SU-DHL-6 (cell line): ENCODE results near the gene SLC11A2.

Experiments used
- H2AFZ ChIP-seq: fragments of 200-600 bp; sonication (generic); 2 replicates; pipeline ENCODE4 v1.6.1; 2014; ENCODE audit warnings: low read depth, mild to moderate bottlenecking, moderate library complexity, mixed read lengths, antibody characterized with exemption, low read length; ENCODE audit not compliant: severe bottlenecking
- H3F3A ChIP-seq: fragments of 200-600 bp; shearing (Covaris generic); 2 replicates; pipeline ENCODE4 v1.6.0; 2016; ENCODE audit warnings: antibody characterized with exemption, mild to moderate bottlenecking; ENCODE audit not compliant: insufficient read depth
- H3K27ac ChIP-seq: fragments of 200-600 bp; sonication (generic); 2 replicates; pipeline ENCODE4 v1.5.1; 2016; ENCODE audit warnings: low read depth, mild to moderate bottlenecking, low read length, moderate library complexity, mixed read lengths
- H3K27me3 ChIP-seq: fragments of 200-600 bp; sonication (generic), shearing (Covaris generic); 2 replicates; pipeline ENCODE4 v1.6.0; 2014; ENCODE audit warnings: mild to moderate bottlenecking, low read length
- H3K36me3 ChIP-seq: fragments of 200-600 bp; sonication (generic); 2 replicates; pipeline ENCODE4 v1.6.1; 2014; ENCODE audit warnings: mild to moderate bottlenecking, low read length, mixed read lengths
- H3K4me2 ChIP-seq: fragments of 300-600, 200-600 bp; shearing (Covaris generic), sonication (generic); 2 replicates; pipeline ENCODE4 v1.6.0; 2014; ENCODE audit warnings: low read length, low read depth, mild to moderate bottlenecking; ENCODE audit not compliant: poor library complexity, severe bottlenecking
- H3K4me3 ChIP-seq: fragments of 200-600 bp; sonication (generic); 2 replicates; pipeline ENCODE4 v1.5.1; 2014; ENCODE audit warnings: antibody characterized with exemption, low read length, mild to moderate bottlenecking, mixed read lengths; ENCODE audit not compliant: insufficient read depth, poor library complexity, severe bottlenecking
- H3K79me2 ChIP-seq: fragments of 200-600 bp; sonication (generic); 2 replicates; pipeline ENCODE4 v1.6.1; 2014; ENCODE audit warnings: mild to moderate bottlenecking, low read length, moderate library complexity; ENCODE audit not compliant: insufficient read depth
- H3K9ac ChIP-seq: fragments of 200-600 bp; sonication (generic); 2 replicates; pipeline ENCODE4 v1.7.0; 2014; ENCODE audit warnings: mild to moderate bottlenecking, low read length
- H3K9me2 ChIP-seq: fragments of 200-600 bp; sonication (generic); replicated peaks from 2 replicates; pipeline ENCODE4 v1.6.1; 2014; ENCODE audit warnings: low read length; ENCODE audit not compliant: insufficient read depth
- H3K9me3 ChIP-seq: fragments of 200-600 bp; sonication (generic); 2 replicates; pipeline ENCODE4 v1.6.1; 2014; ENCODE audit warnings: low read length, mixed read lengths; ENCODE audit not compliant: insufficient read depth
- H4K20me1 ChIP-seq: fragments of 200-600 bp; sonication (generic); 2 replicates; pipeline ENCODE4 v1.6.1; 2014; ENCODE audit warnings: low read depth, mild to moderate bottlenecking, antibody characterized with exemption, low read length, moderate library complexity, mixed read lengths
- CTCF ChIP-seq: fragments of 200-600 bp; sonication (generic); IDR thresholded peaks from one replicate; pipeline ENCODE4 v1.5.1; 2017; ENCODE audit warnings: antibody characterized with exemption, mild to moderate bottlenecking, low read length, moderate library complexity; ENCODE audit not compliant: insufficient read depth, poor library complexity, severe bottlenecking
- EZH2phosphoT487 ChIP-seq: fragments of 200-600 bp; sonication (generic), shearing (Covaris generic); conservative IDR thresholded peaks from 2 replicates; pipeline ENCODE4 v1.6.1; 2018; ENCODE audit warnings: mild to moderate bottlenecking, antibody characterized with exemption, low read length, moderate library complexity, mixed read lengths

The SLC11A2 gene

GRCh38 chr12:50964432-50964831 is 61.8 kb downstream of the SLC11A2 start:
- no peaks in the 10 kb centered on the region for H4K20me1 ChIP-seq
- TF ChIP-seq CTCF: no peak
- no peak for TF ChIP-seq EZH2phosphoT487
- no peaks in the 10 kb centered on the region for H3K79me2 ChIP-seq
- no peak overlapping the region for H3K27ac ChIP-seq
- H2AFZ ChIP-seq: no peak overlapping the region
- no peaks in the 10 kb centered on the region for H3K27me3 ChIP-seq
- no peaks in the 10 kb centered on the region for H3K36me3 ChIP-seq
- H3K4me3 ChIP-seq: no peak overlapping the region
- no peaks in the 10 kb centered on the region for H3F3A ChIP-seq
- no peak overlapping the region for H3K4me2 ChIP-seq
- no peak overlapping the region for H3K9ac ChIP-seq
- H3K9me2 ChIP-seq: no peaks in the 10 kb centered on the region
- H3K9me3 ChIP-seq: no peaks in the 10 kb centered on the region

GRCh38 chr12:50961708-50962107 is 64.5 kb downstream of the SLC11A2 start:
- no peak overlapping the region for H3K27ac ChIP-seq
- no peaks in the 10 kb centered on the region for H3F3A ChIP-seq
- H3K27me3 ChIP-seq: no peaks in the 10 kb centered on the region
- no peaks in the 10 kb centered on the region for H3K36me3 ChIP-seq
- no peak overlapping the region for H3K4me3 ChIP-seq
- no peaks in the 10 kb centered on the region for H3K9me2 ChIP-seq
- H3K4me2 ChIP-seq: no peak overlapping the region
- no peak for TF ChIP-seq CTCF
- TF ChIP-seq EZH2phosphoT487: no peak
- no peak overlapping the region for H3K9ac ChIP-seq
- H2AFZ ChIP-seq: no peak overlapping the region
- no peaks in the 10 kb centered on the region for H3K79me2 ChIP-seq
- H4K20me1 ChIP-seq: no peaks in the 10 kb centered on the region
- no peaks in the 10 kb centered on the region for H3K9me3 ChIP-seq

GRCh38 chr12:50960130-50960529 is 66.1 kb downstream of the SLC11A2 start:
- Histone ChIP-seq H3K79me2 (no peaks in the 10 kb centered on the region), H3K27ac (peak overlapping the region; percentile 46), H3K36me3 (no peaks in the 10 kb centered on the region), H3F3A (no peaks in the 10 kb centered on the region), H3K9ac (no peak overlapping the region), H4K20me1 (no peaks in the 10 kb centered on the region), H3K9me2 (no peaks in the 10 kb centered on the region), H3K4me3 (no peak overlapping the region), H3K9me3 (no peaks in the 10 kb centered on the region), H3K4me2 (peak overlapping the region; percentile 30), H2AFZ (no peak overlapping the region), H3K27me3 (no peaks in the 10 kb centered on the region)
- TF ChIP-seq EZH2phosphoT487: no peak

DNA sequence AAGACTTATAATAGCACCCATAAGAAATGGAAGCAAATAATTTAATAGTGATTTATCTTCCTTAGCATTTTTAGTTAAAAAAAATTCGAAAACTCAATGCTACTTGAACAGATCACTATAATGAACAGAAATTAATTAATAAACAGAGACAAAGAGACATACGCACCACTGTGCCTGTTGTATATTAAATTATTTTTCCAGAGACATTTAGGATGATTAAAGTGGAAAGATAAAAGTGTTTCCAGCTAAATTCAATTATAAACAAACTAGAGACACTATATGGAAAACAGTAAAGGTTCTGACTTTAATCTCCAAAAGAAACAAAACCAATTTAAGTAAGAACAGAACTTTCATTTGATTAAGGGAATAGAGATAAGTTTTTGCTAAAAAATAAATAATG is 70.5 kb downstream of the SLC11A2 start:
- Histone ChIP-seq H4K20me1 (no peaks in the 10 kb centered on the region), H3K9me2 (no peaks in the 10 kb centered on the region), H3K27me3 (no peaks in the 10 kb centered on the region), H3F3A (no peaks in the 10 kb centered on the region), H3K27ac (no peak overlapping the region), H2AFZ (no peak overlapping the region), H3K9ac (no peak overlapping the region), H3K79me2 (no peaks in the 10 kb centered on the region), H3K9me3 (no peaks in the 10 kb centered on the region), H3K4me3 (no peak overlapping the region), H3K4me2 (no peak overlapping the region), H3K36me3 (no peaks in the 10 kb centered on the region)
- TF ChIP-seq CTCF (no peak), EZH2phosphoT487 (no peak)
